Prostate gland (tissue), 2 donors: ENCODE measurements around the gene SRRD.

Source experiments
- CTCF ChIP-seq, 4 experiments: fragments of 200-600 bp in 2 of 4; fragments of 450-650 bp in 2 of 4; sonication (generic) in 2 of 4; IDR thresholded peaks; 1 replicate in 3 of 4; 2 replicates in 1 of 4; pipeline ENCODE4 v1.5.1; 2016 to 2019; ENCODE audit warnings: antibody characterized with exemption in 4 of 4, mild to moderate bottlenecking in 2 of 4, moderate library complexity in 2 of 4
- POLR2A ChIP-seq: fragments of 450-650 bp; IDR thresholded peaks from one replicate; pipeline ENCODE4 v1.6.1; 2016; ENCODE audit warnings: antibody characterized with exemption, mild to moderate bottlenecking

GRCh38 chr22:26483439-26484359 is at the start of gene SRRD, which contains the start of gene HPS4:
- TF ChIP-seq CTCF (IDR thresholded peaks at IDR 0.05) (peak in 1 of 4 experiments; percentile 30), POLR2A (peak; percentile 95)
